ENCODE measurements around the gene SCNN1G.

DNA sequence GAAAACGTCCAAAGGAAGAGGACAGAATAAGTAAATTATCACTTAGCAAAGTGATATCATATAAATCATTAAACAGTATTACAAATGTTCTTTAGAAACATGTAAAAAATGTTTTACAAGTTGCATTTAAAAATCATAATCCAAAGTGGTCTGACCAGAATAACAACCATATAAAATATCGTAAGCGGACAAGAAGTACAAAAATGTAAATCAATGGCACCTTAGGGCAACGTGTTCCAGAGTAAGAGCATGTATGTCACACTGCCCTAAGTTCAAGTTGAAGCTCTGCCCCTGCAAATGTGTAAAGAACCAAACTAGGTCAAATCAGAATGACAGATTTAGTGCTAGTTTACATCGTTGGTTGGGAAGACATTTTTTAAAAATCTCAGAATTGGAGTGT, 44.7 kb upstream of the SCNN1G start:
- TF ChIP-seq POLR2A (IDR thresholded peaks at IDR 0.05; ENCODE audit: low read depth, low read length) (no peak), POLR2AphosphoS5 (IDR thresholded peaks at IDR 0.05; ENCODE audit: low read depth, low read length) (no peak), TAF1 (IDR thresholded peaks at IDR 0.05; ENCODE audit: borderline replicate concordance, low read depth, low read length) (no peak)

Measured in GM12892 (cell line).